Endothelial cell of umbilical vein (primary cell): ENCODE measurements around the gene LSR. TPM values are rescaled to one million over a fixed set of nuclear protein-coding genes. Genes with fewer than 3 reads are reported as not detected.

Source experiments
- BruUV-seq: library from RNA; stranded (reverse); fragments of 400-500 nt; replicated peaks from 2 replicates; lab custom pipeline; 2021; lab: Mats Ljungman, UMichigan
- CTCF ChIA-PET: fragments of 300-600, 350-600 bp; sonication (Branson Sonifier 250); formaldehyde crosslinking; loops from one replicate; lab custom pipeline; 2021; ENCODE audit warnings: antibody characterized with exemption, inconsistent platforms; lab: Charles Lee
- POLR2A ChIA-PET: fragments of 300-600, 350-600 bp; sonication (Branson Sonifier 250); formaldehyde crosslinking; loops from one replicate; lab custom pipeline; 2021; ENCODE audit warnings: antibody characterized with exemption, inconsistent platforms; lab: Charles Lee
- DNase-seq: peaks from one replicate; pipeline ENCODE4 v3.0.0-alpha.2; 2011; ENCODE audit warnings: low read depth, low spot score
- FAIRE-seq: peaks from 2 replicates; lab custom pipeline; 2011; peaks lifted over from hg19 to GRCh38; lab: Jason Lieb, UNC
- H2AFZ ChIP-seq: 2 replicates; pipeline ENCODE4 v1.6.0; 2012; ENCODE audit warnings: low read depth, low read length, control low read depth, inconsistent platforms
- H3K27ac ChIP-seq: 2 replicates; pipeline ENCODE4 v1.5.1; 2011; ENCODE audit warnings: low read depth, mild to moderate bottlenecking, control low read depth, low read length, moderate library complexity; ENCODE audit not compliant: insufficient read depth
- H3K27me3 ChIP-seq, 2 experiments: 2 replicates each; pipeline versions ENCODE4 v1.6.0 to v1.6.1; 2011; ENCODE audit warnings: low read length in 2 of 2, mixed read lengths in 1 of 2; ENCODE audit not compliant: control insufficient read depth in 2 of 2, insufficient read depth in 2 of 2
- H3K36me3 ChIP-seq, 2 experiments: 2 replicates in 1 of 2; 3 replicates in 1 of 2; pipeline ENCODE4 v1.5.1; 2011; ENCODE audit warnings: low read length in 2 of 2, mild to moderate bottlenecking in 1 of 2, moderate library complexity in 1 of 2; ENCODE audit not compliant: control insufficient read depth in 2 of 2, insufficient read depth in 2 of 2; ENCODE audit errors: extremely low read depth in 1 of 2
- H3K4me1 ChIP-seq: 3 replicates; pipeline ENCODE4 v1.5.1; 2011; ENCODE audit warnings: mild to moderate bottlenecking, low read length; ENCODE audit not compliant: control insufficient read depth, insufficient read depth; ENCODE audit errors: extremely low read depth
- H3K4me2 ChIP-seq: 2 replicates; pipeline ENCODE4 v1.6.1; 2011; ENCODE audit warnings: low read length, control low read depth, mixed read lengths; ENCODE audit not compliant: insufficient read depth
- H3K4me3 ChIP-seq, 3 experiments: fragments of 200-600 bp in 1 of 3; sonication (generic), shearing (Covaris generic) in 1 of 3; replicated peaks in 1 of 3; 2 replicates each; pipeline ENCODE4 v1.5.1; 2011 to 2016; ENCODE audit warnings: control low read depth in 3 of 3, low read length in 3 of 3, mild to moderate bottlenecking in 2 of 3, inconsistent platforms in 1 of 3, low read depth in 1 of 3, moderate library complexity in 1 of 3; ENCODE audit not compliant: insufficient read depth in 1 of 3
- H3K79me2 ChIP-seq: 2 replicates; pipeline ENCODE4 v1.6.0; 2012; ENCODE audit warnings: low read length, inconsistent platforms; ENCODE audit not compliant: control insufficient read depth, insufficient read depth
- H3K9ac ChIP-seq: replicated peaks from 2 replicates; pipeline ENCODE3; 2011; ENCODE audit warnings: low read length, control low read depth; ENCODE audit not compliant: insufficient read depth; ENCODE audit errors: extremely low read depth
- H3K9me1 ChIP-seq: replicated peaks from 3 replicates; pipeline ENCODE4 v1.6.0; 2011; ENCODE audit warnings: mild to moderate bottlenecking, low read length; ENCODE audit not compliant: control insufficient read depth, insufficient read depth; ENCODE audit errors: extremely low read depth
- H3K9me3 ChIP-seq: replicated peaks from 2 replicates; pipeline ENCODE4 v1.5.1; 2012; ENCODE audit warnings: low read length, inconsistent platforms; ENCODE audit not compliant: control insufficient read depth, insufficient read depth
- H4K20me1 ChIP-seq: replicated peaks from 2 replicates; pipeline ENCODE3; 2011; ENCODE audit warnings: mild to moderate bottlenecking, low read length; ENCODE audit not compliant: control insufficient read depth, insufficient read depth; ENCODE audit errors: extremely low read depth
- CTCF ChIP-seq, 2 donors: IDR thresholded peaks; 1 replicate in 1 of 2; 2 replicates in 1 of 2; pipeline ENCODE4 v1.5.1; 2011; ENCODE audit warnings: low read length in 2 of 2, mild to moderate bottlenecking in 2 of 2, moderate library complexity in 2 of 2, control low read depth in 1 of 2, inconsistent platforms in 1 of 2, low read depth in 1 of 2; ENCODE audit not compliant: insufficient read depth in 1 of 2; ENCODE audit errors: extremely low read depth in 1 of 2
- EZH2 ChIP-seq: IDR thresholded peaks from 2 replicates; pipeline ENCODE4 v1.6.1; 2012; ENCODE audit warnings: borderline replicate concordance, low read depth, mild to moderate bottlenecking, moderate library complexity, low read length, inconsistent platforms; ENCODE audit not compliant: severe bottlenecking
- FOS ChIP-seq: IDR thresholded peaks from 2 replicates; pipeline ENCODE4 v1.6.1; 2011; ENCODE audit warnings: mild to moderate bottlenecking, low read length, moderate library complexity, borderline replicate concordance; ENCODE audit not compliant: insufficient read depth
- GATA2 ChIP-seq: IDR thresholded peaks from 2 replicates; pipeline ENCODE4 v1.7.0; 2011; ENCODE audit warnings: low read depth, mild to moderate bottlenecking, moderate library complexity, mixed read lengths, low read length; ENCODE audit not compliant: insufficient read length, insufficient read depth
- JUN ChIP-seq: IDR thresholded peaks from 2 replicates; pipeline ENCODE4 v1.6.1; 2011; ENCODE audit warnings: borderline replicate concordance, low read depth; ENCODE audit not compliant: insufficient read length, insufficient read depth
- MAX ChIP-seq: IDR thresholded peaks from 2 replicates; pipeline ENCODE4 v1.6.1; 2011; ENCODE audit not compliant: insufficient read depth, insufficient read length
- MYC ChIP-seq: IDR thresholded peaks from one replicate; pipeline ENCODE4 v1.6.1; 2011; ENCODE audit warnings: mild to moderate bottlenecking, low read depth, low read length
- POLR2A ChIP-seq: IDR thresholded peaks from 2 replicates; pipeline ENCODE4 v1.6.1; 2012; ENCODE audit warnings: low read depth, mild to moderate bottlenecking, control low read depth, low read length
- POLR2AphosphoS5 ChIP-seq: IDR thresholded peaks from 2 replicates; pipeline ENCODE4 v1.6.1; 2012; ENCODE audit warnings: low read depth, mild to moderate bottlenecking, control low read depth, low read length, moderate library complexity; ENCODE audit not compliant: insufficient read depth
- dilution Hi-C: fragments of 300-500 bp; cut with MboI; formaldehyde crosslinking; loops from one replicate; pipeline ENCODE4 v1.15.0; 2019; ENCODE audit warnings: low sequenced_read_pairs; ENCODE audit not compliant: extremely low pct_ligation_motif_present
- intact Hi-C: fragments of 100-400 bp; cut with micrococcal nuclease; formaldehyde crosslinking; loops from one replicate; pipeline ENCODE4 v1.10.0; 2022
- polyA plus RNA-seq, 4 experiments: library from polyadenylated mRNA; depleted of rRNA in 3 of 4; stranded (reverse) in 3 of 4; unstranded in 1 of 4; fragments of >200 nt; gene quantifications; 2 replicates each; pipeline versions ENCODE4 v1.2.1 to v1.2.3, GENCODE V29; 2011 to 2012; ENCODE audit warnings: missing spikeins in 1 of 4
- total RNA-seq: library from RNA; stranded (reverse); gene quantifications from 2 replicates; pipeline ENCODE4 v1.2.3, GENCODE V29; 2021

LSR gene
- total and polyA plus RNA-seq, 2 donors (not counting 3 experiments of a cell fraction or from before 2014, with no cell fraction given): 0.76 to 1.0 TPM

GRCh38 chr19:35292421-35293362 is 43.9 kb downstream of the LSR start:
- Histone ChIP-seq H3K9ac (no peak overlapping the region), H3K4me1 (no peaks in the 10 kb centered on the region), H3K79me2 (no peaks in the 10 kb centered on the region), H3K4me3 (no peak overlapping the region), H4K20me1 (no peaks in the 10 kb centered on the region), H3K4me2 (no peak overlapping the region), H3K27ac (no peak overlapping the region), H3K9me3 (no peaks in the 10 kb centered on the region), H3K9me1 (no peaks in the 10 kb centered on the region), H3K27me3 (no peaks in the 10 kb centered on the region), H3K36me3 (no peaks in the 10 kb centered on the region), H2AFZ (no peak overlapping the region)
- DNase-seq (no peak), FAIRE-seq (no peak)
- TF ChIP-seq GATA2: no peak
- no peak for TF ChIP-seq POLR2A
- TF ChIP-seq JUN: no peak
- no peak for TF ChIP-seq CTCF (IDR thresholded peaks at IDR 0.05; ENCODE audit: extremely low read depth in 1 of 2, insufficient read depth in 1 of 2, low read depth in 1 of 2, low read length in 2 of 2)
- no peak for TF ChIP-seq POLR2AphosphoS5
- TF ChIP-seq MAX: no peak
- no peak for TF ChIP-seq EZH2
- no peak for TF ChIP-seq FOS
- no peak for TF ChIP-seq MYC
- BruUV-seq: no TSS peak
- dilution Hi-C loops (no loop called here), intact Hi-C loops (no loop called here)
- POLR2A ChIA-PET: no interaction called here
- CTCF ChIA-PET: no interaction called here
